GM19023 (cell line): Measurements from ENCODE around the gene FCSK.

Source experiments
- ATAC-seq: cut with Tn5 transposase; IDR thresholded peaks from one replicate; pipeline ENCODE4 v1.9.1; 2021; ENCODE audit warnings: mild to moderate bottlenecking, moderate library complexity; ENCODE audit not compliant: unreplicated experiment

The FCSK gene

GRCh38 chr16:70522216-70523075 is 68.1 kb downstream of the FCSK start:
- ATAC-seq: no peak

DNA sequence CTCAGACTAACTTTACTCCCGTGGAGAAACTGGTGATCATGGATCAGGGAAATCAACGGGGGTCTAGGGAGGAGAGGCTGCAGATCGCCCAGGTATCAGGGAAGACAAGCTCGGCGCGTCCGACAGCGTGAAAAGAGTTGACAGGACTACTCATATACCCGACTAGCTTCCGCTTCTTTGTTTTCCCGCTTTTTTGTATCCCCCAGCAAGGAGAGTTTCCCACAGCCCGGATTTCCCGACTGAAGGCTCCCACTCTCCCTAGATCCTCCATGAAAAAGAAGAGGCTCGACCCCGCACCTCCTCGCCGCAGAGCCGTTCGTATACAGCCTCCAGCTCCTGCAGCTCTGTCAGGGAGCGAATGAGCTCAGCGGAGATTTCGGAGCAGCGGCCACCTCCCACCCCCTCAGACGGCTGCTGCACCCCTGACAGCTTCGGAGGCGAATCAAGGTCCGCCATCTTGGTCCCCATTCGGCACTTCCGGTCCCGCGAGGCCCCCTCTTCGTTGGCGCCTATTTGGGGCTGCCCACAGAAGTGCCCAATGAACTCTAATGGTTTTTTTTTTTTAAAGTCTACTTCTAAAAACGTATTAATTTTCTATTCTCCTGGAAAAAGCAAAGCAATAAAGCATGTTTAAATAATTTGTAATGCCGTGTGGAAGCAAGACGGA is 68.8 kb downstream of the FCSK start, which contains the start of gene COG4:
TSS of gene COG4 (minus strand) at position 479 of the 667 bp plus-strand sequence. CDS start at position 468, 11 bp downstream.
- ATAC-seq: peak; percentile 65

GRCh38 chr16:70523743-70524398 is 69.5 kb downstream of the FCSK start, which contains the start of gene SF3B3:
SF3B3 (plus strand) TSS chr16:70523816; CDS start chr16:70526657, 2,841 bp downstream.
- ATAC-seq: peak; percentile 46

DNA sequence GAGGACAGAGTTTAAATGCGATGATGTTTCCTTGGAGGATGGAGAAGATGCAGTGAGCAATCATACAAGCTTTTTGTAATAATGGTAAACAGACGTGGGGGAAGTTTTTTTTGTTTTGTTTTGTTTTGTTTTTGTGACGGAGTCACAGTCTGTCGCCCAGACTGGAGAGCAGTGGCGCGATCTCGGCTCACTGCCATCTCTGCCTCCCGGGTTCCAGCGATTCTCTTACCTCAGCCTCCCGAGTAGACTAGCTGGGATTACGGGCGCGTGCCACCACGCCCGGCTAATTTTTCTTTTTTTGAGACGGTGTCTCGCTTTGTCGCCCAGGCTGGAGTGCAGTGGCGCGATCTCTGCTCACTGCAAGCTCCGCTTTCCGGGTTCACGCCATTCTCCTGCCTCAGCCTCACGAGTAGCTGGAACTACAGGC is 70.0 kb downstream of the FCSK start:
- ATAC-seq: peak; percentile 11

- ATAC-seq: no peak
Measured at GRCh38 chr16:70526403-70526802, 72.0 kb downstream of the FCSK start.

- ATAC-seq: no peak
Measured at GRCh38 chr16:70527315-70527996, 73.1 kb downstream of the FCSK start.

GRCh38 chr16:70529051-70529777 is 74.8 kb downstream of the FCSK start:
- ATAC-seq: no peak
